Endometrium (tissue), 2 donors: ENCODE results near the gene MRFAP1.
"Not testable (repeated sequence)": the region's sequence is repeated elsewhere in the genome, so short reads cannot be mapped to it uniquely, and the experiment has no call there.

ENCODE experiments used
- FAIRE-seq: peaks from 2 replicates; lab custom pipeline; 2012; peaks lifted over from hg19 to GRCh38; lab: Jason Lieb, UNC
- donor health status: control.
- donor health status: control.

Gene MRFAP1

DNA sequence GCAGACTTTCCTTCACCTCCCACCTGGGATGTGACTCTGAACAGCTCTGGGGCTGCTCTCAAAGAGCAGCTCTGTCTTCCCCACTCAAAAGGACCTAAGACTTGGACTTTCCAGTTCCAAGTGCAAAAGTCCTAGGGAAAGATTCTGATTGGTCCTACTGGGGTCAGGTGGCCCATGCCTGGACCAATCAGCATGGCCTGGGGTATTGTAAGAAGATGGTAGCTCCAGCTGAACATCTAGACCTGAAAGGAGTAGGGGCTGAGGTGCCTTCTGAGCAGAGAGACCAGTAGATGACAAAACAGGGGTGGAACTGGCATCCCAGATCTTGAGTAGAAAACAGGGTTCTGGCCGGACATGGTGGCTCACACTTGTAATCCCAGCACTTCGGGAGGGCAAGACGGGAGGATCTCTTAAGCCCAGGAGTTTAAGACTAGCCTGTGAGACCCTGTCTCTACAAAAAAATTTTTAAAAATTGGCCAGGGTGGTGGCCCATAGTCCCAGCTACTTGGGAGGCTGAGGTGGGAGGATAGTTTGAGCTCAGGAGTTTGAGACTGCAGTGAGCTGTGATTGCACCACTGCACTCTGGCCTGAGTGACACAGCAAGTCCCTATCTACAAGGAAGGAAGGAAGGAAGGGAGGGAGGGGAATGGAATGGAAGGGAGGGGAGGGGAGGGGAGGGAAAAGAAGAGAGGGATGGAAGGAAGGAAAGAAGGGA, 27.4 kb upstream of the MRFAP1 start:
- FAIRE-seq = no peak

DNA sequence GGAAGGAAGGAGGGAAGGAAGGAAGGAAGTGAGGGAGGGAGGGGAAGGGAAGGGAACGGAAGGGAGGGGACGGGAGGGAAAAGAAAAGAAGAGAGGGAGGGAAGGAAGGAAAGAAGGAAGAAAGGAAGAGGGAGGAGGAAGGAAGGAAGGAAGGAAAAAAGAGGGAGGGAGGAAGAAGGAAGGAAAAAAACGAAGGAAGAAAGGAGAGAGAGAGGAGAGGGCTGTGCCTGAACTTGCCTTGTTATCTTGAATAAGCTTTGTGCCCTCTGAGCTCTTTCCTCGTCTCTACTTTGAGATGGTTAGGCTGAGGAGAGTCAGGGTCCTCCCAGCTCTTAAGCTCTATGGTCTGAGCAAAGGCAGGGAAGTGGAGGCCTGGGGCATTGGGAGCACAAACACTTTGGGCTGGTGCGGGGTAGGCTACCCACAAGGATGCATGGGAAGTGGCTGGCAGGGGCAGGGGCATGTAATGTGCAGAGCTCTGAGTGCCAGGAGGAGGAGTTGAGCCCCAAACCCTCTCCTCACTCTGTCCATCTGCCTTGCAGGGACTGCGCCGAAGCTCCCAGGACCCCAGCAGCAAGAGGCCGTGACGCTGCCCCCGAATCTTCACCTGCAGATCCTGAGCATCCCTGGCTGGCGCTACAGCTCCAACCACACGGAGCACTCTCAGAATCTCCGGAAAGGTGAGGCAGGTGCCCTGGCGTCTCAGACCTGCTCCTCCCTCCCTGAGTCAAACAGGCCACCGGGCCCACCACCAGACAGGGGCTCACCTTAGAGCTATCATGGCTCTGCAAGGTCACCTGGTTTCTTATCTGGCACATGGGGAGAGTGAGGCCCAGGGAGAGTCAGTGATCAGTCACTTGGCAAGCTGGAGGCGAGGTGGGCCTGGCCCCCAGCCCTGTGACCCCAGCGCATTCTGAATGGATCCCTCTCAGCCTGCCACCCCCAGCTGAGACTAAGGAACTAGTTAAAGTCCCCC, 26.5 kb upstream of the MRFAP1 start:
- FAIRE-seq = no peak

DNA sequence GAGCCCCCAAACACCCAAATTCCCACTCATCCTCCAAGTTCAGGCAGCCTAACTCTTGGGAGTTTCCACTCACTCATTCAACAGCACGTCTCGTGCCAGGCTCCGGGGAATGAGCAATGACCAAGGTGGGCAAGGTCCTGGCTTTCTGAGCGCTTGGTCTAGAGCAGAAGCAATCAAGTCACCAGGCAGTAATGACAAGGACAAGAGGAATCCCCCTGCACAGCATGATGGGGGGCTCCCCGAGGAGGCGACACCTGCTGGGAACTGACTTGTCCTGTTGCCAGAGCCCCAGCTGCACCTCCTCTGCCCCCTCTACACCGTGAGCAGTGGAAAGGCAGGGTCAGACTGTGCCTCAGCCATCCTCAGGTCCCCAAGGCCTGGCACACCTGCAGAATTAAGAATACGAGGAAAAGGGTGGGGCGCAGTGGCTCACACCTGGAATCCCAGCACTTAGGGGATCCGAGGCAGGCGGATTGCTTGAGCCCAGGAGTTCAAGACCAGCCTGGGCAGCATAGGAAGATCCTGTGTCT, 25.7 kb upstream of the MRFAP1 start:
- no peak for FAIRE-seq

DNA sequence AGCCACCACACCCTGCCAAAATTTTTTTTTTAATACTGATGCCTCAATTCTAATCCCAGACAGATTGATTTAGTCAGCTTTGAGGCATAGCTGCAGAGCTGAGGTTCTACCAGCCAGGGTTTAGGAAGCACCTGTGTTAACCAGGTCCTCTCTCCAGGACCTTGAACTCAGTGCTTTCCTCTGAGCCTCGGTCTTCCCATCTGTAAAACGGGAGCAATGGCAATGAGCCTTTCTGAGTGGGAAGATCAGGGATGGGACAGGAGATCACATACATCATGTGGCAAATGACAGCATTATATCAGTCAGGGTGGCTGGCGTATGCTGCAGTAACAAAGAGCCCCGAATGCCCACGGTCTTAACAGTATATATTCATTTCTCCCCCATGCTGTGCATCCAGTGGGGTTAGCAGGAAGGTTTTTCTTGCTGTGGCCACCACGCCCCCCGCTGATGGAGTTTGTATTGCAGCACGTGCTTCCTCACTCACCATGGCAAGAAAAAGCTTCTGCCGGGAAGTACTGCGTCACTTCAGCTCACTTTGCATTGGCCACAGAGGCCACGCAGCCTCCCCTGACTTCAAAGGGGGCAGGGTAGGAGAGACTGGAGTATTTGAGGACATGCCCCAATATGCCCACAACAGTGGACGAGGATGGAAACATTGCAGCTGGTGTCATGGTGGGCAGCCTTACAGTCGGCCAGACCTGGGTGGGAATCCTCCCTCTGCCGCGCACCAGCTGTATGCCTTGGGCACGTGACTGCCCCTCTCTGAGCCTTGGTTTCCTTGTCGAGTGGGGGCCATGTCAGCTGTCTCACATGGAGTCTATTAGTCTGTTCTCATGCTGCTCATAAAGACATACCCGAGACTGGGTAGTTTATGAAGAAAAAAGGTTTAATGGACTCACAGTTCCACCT, 24.1 kb upstream of the MRFAP1 start:
- FAIRE-seq = no peak

- FAIRE-seq = no peak
Measured at GRCh38 chr4:6617246-6617645, 23.2 kb upstream of the MRFAP1 start.

DNA sequence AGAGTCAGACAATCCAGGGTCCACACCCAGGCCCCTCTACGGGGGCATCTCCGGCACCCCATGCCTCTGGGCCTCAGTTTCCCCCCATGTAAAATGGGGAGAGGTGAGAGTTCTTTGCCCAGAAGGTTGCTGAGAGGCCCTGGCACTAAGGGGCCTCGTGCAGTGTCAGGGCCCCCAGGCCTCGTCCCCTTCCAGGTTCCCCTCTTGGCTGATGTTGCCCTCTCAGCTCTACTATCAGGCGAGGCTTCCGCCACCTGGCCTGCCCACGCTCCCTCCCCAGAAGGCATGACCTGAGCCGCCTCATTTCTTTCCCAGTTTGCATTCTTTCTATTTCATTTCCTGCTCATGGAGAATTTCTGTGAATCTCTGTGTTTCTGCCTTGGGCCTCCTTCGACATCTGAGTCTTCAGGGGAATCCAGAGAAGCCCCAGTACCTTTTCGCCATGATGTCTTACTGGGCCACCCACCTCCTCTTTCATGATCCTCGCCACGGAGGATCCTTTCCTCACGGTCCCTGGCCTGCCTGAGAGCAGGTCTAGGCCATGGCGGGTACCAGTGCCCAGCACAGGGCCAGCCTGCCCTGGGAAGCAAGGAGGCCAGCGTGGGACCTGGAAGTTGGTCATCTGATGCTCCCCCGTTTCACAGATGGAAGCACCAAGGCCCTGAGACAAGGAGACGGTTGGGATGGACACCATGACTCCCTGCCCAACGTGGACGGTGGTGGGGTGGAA, 21.9 kb upstream of the MRFAP1 start:
- FAIRE-seq = no peak

- no peak for FAIRE-seq
Measured at GRCh38 chr4:6619116-6619465, 21.4 kb upstream of the MRFAP1 start.

GRCh38 chr4:6619466-6620255, 20.8 kb upstream of the MRFAP1 start:
- no peak for FAIRE-seq

GRCh38 chr4:6620296-6620695, 20.2 kb upstream of the MRFAP1 start:
- FAIRE-seq = no peak

DNA sequence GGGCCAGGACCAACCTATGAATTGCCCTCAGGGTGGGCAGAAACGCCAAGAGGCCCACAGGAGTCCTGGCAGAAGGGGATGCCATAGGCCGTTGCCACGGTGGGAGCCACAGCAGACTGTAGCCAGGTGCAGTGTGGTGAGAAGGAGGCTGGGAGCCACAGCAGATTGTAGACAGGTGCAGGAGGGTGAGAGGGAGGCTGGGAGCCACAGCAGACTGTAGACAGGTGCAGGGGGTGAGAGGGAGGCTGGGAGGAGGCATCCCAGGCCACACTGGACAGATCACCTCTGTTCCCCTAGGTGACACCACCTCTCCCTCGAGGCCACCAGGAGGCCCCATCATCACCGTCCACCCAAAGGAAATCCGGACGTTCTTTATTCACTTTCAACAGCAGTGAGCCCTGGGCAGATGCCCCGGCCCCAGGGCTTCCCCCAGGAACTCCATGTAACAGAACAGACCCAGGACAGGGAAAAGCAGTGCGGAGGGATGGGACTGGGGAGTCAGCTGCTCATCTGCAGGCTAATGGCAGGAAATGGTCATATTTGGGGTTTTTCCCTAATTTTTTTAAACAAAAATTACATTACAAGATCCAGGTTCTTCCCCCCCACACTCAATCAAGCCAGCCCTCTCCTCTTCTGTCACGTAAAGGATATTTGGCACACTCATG, 19.5 kb upstream of the MRFAP1 start:
- FAIRE-seq = no peak

DNA sequence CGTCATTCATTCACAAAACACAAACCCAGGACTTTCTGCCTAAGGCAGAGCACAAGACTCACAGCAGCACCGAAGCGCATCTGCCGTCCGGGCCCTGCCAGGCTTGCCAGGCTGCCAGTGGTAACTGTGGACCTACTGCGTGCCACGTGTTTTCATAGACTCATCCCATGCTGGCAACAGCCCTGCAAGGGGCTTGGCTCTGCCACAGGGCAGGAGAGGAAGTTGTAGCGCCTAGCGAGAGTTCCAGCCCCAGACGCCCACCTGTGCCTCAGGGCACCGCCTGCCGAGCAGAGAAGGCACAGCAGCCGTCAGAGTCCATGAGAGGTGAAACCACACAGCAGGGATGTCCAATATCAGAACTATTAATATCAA, 18.9 kb upstream of the MRFAP1 start:
- FAIRE-seq = no peak

DNA sequence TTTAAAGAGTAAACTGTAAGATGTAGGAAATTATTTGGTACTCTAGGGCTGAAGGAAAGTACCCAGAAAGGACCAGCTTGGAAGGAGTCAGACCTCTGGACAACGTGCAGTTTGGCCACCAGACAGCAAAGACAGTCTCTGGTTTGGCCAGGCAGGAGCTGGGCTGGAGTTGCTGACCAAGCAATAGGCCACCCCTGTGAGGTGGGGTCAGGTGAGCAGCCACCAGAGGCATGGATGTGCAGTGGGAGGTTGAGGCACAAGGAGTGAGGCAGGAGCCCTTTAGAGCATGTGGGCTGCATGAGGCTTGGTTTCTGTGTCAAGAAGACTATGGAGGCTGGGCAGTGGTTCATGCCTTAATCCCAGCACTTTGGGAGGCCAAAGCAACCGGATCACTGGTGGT, 17.7 kb upstream of the MRFAP1 start:
- no peak for FAIRE-seq

- no peak for FAIRE-seq
Measured at GRCh38 chr4:6625256-6625655, 15.2 kb upstream of the MRFAP1 start.

DNA sequence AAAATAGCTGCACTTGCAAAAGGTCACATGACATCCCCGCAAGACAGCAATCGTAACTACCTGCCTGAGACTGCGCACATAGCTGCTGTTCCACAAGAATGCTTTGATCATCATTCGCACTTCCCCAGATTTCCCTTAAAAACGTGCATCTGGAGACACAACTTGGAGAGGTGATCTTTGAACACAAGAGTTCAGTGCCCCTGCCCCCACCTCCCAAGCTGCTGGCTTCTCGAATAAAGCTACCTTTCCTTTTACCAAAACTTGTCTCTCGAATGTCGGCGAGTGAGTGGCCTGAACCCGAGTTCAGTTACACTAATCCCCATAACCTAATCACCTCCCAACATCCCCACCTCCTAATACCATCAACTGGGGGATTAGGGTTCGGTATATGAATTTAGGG, 14.4 kb upstream of the MRFAP1 start:
- no peak for FAIRE-seq

- FAIRE-seq = no peak
Measured at GRCh38 chr4:6627832-6628231, 12.7 kb upstream of the MRFAP1 start.

GRCh38 chr4:6628484-6628883, 12.0 kb upstream of the MRFAP1 start:
- not testable (repeated sequence) for FAIRE-seq

GRCh38 chr4:6632125-6632524, 8.4 kb upstream of the MRFAP1 start:
- FAIRE-seq = no peak

DNA sequence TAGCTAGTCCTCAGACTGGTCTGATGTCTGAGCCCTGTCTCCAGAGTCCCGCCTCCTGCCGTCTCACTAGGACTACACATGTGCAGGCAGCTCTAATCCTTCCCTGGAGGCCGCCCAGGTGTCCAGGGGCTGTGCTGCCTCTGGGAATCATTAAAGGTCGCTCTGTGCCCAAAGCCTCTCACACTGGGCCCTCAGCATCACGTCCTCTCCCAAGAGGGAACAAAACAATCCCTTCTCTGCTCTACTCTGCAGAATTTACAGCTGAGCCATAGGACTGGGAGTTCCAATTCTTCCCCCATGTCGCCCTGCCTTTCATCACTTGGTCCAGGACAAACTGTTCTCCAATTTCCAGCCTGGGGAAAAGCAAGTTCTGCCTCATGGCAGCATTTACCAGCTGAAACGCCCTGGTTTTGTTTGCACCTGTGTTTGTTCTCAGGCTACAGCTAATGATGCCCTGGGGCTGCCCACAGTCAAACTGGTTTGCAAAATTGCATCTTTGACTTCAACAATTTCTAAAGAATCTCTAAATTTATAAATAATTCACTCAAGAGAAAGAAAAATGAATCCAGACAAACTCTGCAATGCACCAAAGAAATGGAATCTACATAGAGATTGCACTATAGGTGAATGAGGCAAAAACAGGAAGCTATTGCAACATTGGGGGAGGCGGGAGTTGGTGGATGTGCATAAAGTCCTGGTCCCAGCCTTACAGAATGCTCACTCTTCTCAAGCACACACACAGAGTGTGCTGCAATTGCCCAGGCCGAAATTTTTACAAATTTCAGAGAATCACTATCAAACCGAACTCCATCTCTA, 7.2 kb upstream of the MRFAP1 start:
- FAIRE-seq = no peak

GRCh38 chr4:6634746-6635145, 5.7 kb upstream of the MRFAP1 start:
- FAIRE-seq = no peak
